ENCODE measurements around the gene RNF220. TPM values are rescaled to one million over a fixed set of nuclear protein-coding genes. Genes with fewer than 3 reads are reported as not detected.

Gene RNF220
- 100 to 1,000 TPM; 130 to 140 (median 139) TPM for total RNA-seq

GRCh38 chr1:44405031-44405797, at the start of gene RNF220:
TSS of gene RNF220 (plus strand) at chr1:44405255.
- Mint-ChIP-seq H3K4me3 (peak within 1 kb of the TSS; percentile 83), H3K27me3 (ENCODE audit: low read depth) (peaks cover 69% of the 10 kb centered on the region), H3K36me3 (ENCODE audit: insufficient read depth) (no peaks in the 10 kb centered on the region), H3K9me3 (no peaks in the 10 kb centered on the region), H3K4me1 (ENCODE audit: low read depth) (peaks cover 33% of the 10 kb centered on the region)
- ATAC-seq (peak; percentile 49 to 58), DNase-seq (peak; percentile 33)

- Mint-ChIP-seq H3K4me1 (ENCODE audit: low read depth) (peaks cover 32% of the 10 kb centered on the region), H3K9me3 (no peaks in the 10 kb centered on the region), H3K4me3 (peak overlapping the region; percentile 91), H3K36me3 (ENCODE audit: insufficient read depth) (peaks cover 7% of the 10 kb centered on the region), H3K27me3 (ENCODE audit: low read depth) (no peaks in the 10 kb centered on the region)
- DNase-seq (no peak), ATAC-seq (no peak)
Measured at GRCh38 chr1:44355582-44356305, 49.3 kb upstream of the RNF220 start.

GRCh38 chr1:44357710-44358109, 47.3 kb upstream of the RNF220 start:
- no peak for DNase-seq
- Mint-ChIP-seq H3K27me3 (ENCODE audit: low read depth) (no peaks in the 10 kb centered on the region), H3K4me1 (ENCODE audit: low read depth) (peaks cover 26% of the 10 kb centered on the region), H3K4me3 (no peak overlapping the region), H3K36me3 (ENCODE audit: insufficient read depth) (no peaks in the 10 kb centered on the region), H3K9me3 (no peaks in the 10 kb centered on the region)
- ATAC-seq = no peak

GRCh38 chr1:44359234-44359935, 45.7 kb upstream of the RNF220 start:
- no peaks in the 10 kb centered on the region for H3K36me3 Mint-ChIP-seq (ENCODE audit: insufficient read depth)
- ATAC-seq (no peak), DNase-seq (no peak)
- H3K4me3 Mint-ChIP-seq = no peak overlapping the region
- peaks cover 9% of the 10 kb centered on the region for H3K4me1 Mint-ChIP-seq (ENCODE audit: low read depth)
- no peaks in the 10 kb centered on the region for H3K9me3 Mint-ChIP-seq
- no peaks in the 10 kb centered on the region for H3K27me3 Mint-ChIP-seq (ENCODE audit: low read depth)

- H3K27me3 Mint-ChIP-seq (ENCODE audit: low read depth) = peaks cover 2% of the 10 kb centered on the region
- H3K4me1 Mint-ChIP-seq (ENCODE audit: low read depth) = no peaks in the 10 kb centered on the region
- no peak for DNase-seq
- no peaks in the 10 kb centered on the region for H3K36me3 Mint-ChIP-seq (ENCODE audit: insufficient read depth)
- H3K9me3 Mint-ChIP-seq = no peaks in the 10 kb centered on the region
- no peak overlapping the region for H3K4me3 Mint-ChIP-seq
- ATAC-seq = no peak
Measured at GRCh38 chr1:44361478-44361877, 43.6 kb upstream of the RNF220 start.

GRCh38 chr1:44366371-44366975, 38.6 kb upstream of the RNF220 start:
- Mint-ChIP-seq H3K9me3 (no peaks in the 10 kb centered on the region), H3K4me1 (ENCODE audit: low read depth) (no peaks in the 10 kb centered on the region), H3K36me3 (ENCODE audit: insufficient read depth) (no peaks in the 10 kb centered on the region), H3K27me3 (ENCODE audit: low read depth) (peaks cover 3% of the 10 kb centered on the region), H3K4me3 (no peak overlapping the region)
- no peak for DNase-seq
- no peak for ATAC-seq

- Mint-ChIP-seq H3K36me3 (ENCODE audit: insufficient read depth) (no peaks in the 10 kb centered on the region), H3K4me1 (ENCODE audit: low read depth) (no peaks in the 10 kb centered on the region)
Measured at GRCh38 chr1:44367944-44368343, 37.1 kb upstream of the RNF220 start.

GRCh38 chr1:44368471-44369151, 36.4 kb upstream of the RNF220 start:
- no peaks in the 10 kb centered on the region for H3K9me3 Mint-ChIP-seq
- ATAC-seq = no peak
- H3K27me3 Mint-ChIP-seq (ENCODE audit: low read depth) = peaks cover 3% of the 10 kb centered on the region
- H3K4me1 Mint-ChIP-seq (ENCODE audit: low read depth) = no peaks in the 10 kb centered on the region
- H3K4me3 Mint-ChIP-seq = no peak overlapping the region
- DNase-seq = no peak
- H3K36me3 Mint-ChIP-seq (ENCODE audit: insufficient read depth) = no peaks in the 10 kb centered on the region

More at GRCh38 chr1:44367944-44368343, 37.1 kb upstream of the RNF220 start:
- DNase-seq = no peak
- Mint-ChIP-seq H3K27me3 (ENCODE audit: low read depth) (peaks cover 3% of the 10 kb centered on the region), H3K4me3 (no peak overlapping the region), H3K9me3 (no peaks in the 10 kb centered on the region)
- ATAC-seq = no peak

- Mint-ChIP-seq H3K9me3 (no peaks in the 10 kb centered on the region), H3K36me3 (ENCODE audit: insufficient read depth) (no peaks in the 10 kb centered on the region), H3K4me1 (ENCODE audit: low read depth) (no peaks in the 10 kb centered on the region), H3K27me3 (ENCODE audit: low read depth) (peaks cover 3% of the 10 kb centered on the region), H3K4me3 (no peak overlapping the region)
- no peak for ATAC-seq
- no peak for DNase-seq
Measured at GRCh38 chr1:44371206-44371605, 33.8 kb upstream of the RNF220 start.

GRCh38 chr1:44375547-44375946, 29.5 kb upstream of the RNF220 start:
- no peaks in the 10 kb centered on the region for H3K27me3 Mint-ChIP-seq (ENCODE audit: low read depth)
- H3K9me3 Mint-ChIP-seq = no peaks in the 10 kb centered on the region
- no peak overlapping the region for H3K4me3 Mint-ChIP-seq
- no peak for ATAC-seq
- no peak for DNase-seq
- H3K36me3 Mint-ChIP-seq (ENCODE audit: insufficient read depth) = no peaks in the 10 kb centered on the region
- no peaks in the 10 kb centered on the region for H3K4me1 Mint-ChIP-seq (ENCODE audit: low read depth)

- Mint-ChIP-seq H3K4me1 (ENCODE audit: low read depth) (no peaks in the 10 kb centered on the region), H3K9me3 (no peaks in the 10 kb centered on the region), H3K36me3 (ENCODE audit: insufficient read depth) (no peaks in the 10 kb centered on the region)
Measured at GRCh38 chr1:44377925-44378784, 26.9 kb upstream of the RNF220 start.

GRCh38 chr1:44380666-44381177, 24.3 kb upstream of the RNF220 start:
- ATAC-seq = no peak
- no peak overlapping the region for H3K4me3 Mint-ChIP-seq
- peaks cover 2% of the 10 kb centered on the region for H3K27me3 Mint-ChIP-seq (ENCODE audit: low read depth)
- no peak for DNase-seq
- H3K9me3 Mint-ChIP-seq = no peaks in the 10 kb centered on the region
- H3K4me1 Mint-ChIP-seq (ENCODE audit: low read depth) = no peaks in the 10 kb centered on the region
- no peaks in the 10 kb centered on the region for H3K36me3 Mint-ChIP-seq (ENCODE audit: insufficient read depth)

More at GRCh38 chr1:44377925-44378784, 26.9 kb upstream of the RNF220 start:
- Mint-ChIP-seq H3K27me3 (ENCODE audit: low read depth) (no peaks in the 10 kb centered on the region), H3K4me3 (no peak overlapping the region)
- ATAC-seq (peak in 1 of 2 donors; percentile 43), DNase-seq (peak; percentile 40)

GRCh38 chr1:44388551-44388950, 16.5 kb upstream of the RNF220 start:
- ATAC-seq = no peak
- Mint-ChIP-seq H3K9me3 (no peaks in the 10 kb centered on the region), H3K27me3 (ENCODE audit: low read depth) (peaks cover 9% of the 10 kb centered on the region), H3K4me3 (no peak overlapping the region), H3K36me3 (ENCODE audit: insufficient read depth) (no peaks in the 10 kb centered on the region), H3K4me1 (ENCODE audit: low read depth) (no peaks in the 10 kb centered on the region)
- DNase-seq = no peak
